H1 (cell line): Measurements from ENCODE around the gene GTSE1. TPM values are rescaled to one million over a fixed set of nuclear protein-coding genes. Genes with fewer than 3 reads are reported as not detected.

Source experiments
- TBP ChIP-seq: IDR thresholded peaks from 2 replicates; pipeline ENCODE4 v1.6.1; 2011; ENCODE audit warnings: low read depth, low read length, improper control_type of control experiment
- TCF12 ChIP-seq: IDR thresholded peaks from 2 replicates; pipeline ENCODE4 v1.6.1; 2011; ENCODE audit warnings: low read depth, mild to moderate bottlenecking, low read length
- YY1 ChIP-seq: IDR thresholded peaks from 2 replicates; pipeline ENCODE4 v1.6.1; 2011; ENCODE audit warnings: low read depth, mild to moderate bottlenecking, low read length
- polyA plus RNA-seq, 7 experiments: library from polyadenylated mRNA; depleted of rRNA in 3 of 7; stranded (reverse) in 5 of 7; unstranded in 2 of 7; fragments of >200 nt in 5 of 7; fragments of 200-250 nt in 2 of 7; gene quantifications; 1 replicate in 5 of 7; 2 replicates in 1 of 7; 4 replicates in 1 of 7; pipeline versions ENCODE4 v1.2.1 to v1.2.3, GENCODE V29; 2011 to 2013; ENCODE audit warnings: missing spikeins in 2 of 7, mixed read lengths in 2 of 7
- total RNA-seq: library from RNA; stranded (reverse); fragmentation: NEBNext Ultra II Directional; extraction: Animal tissue kit (Norgen Biotek cat#: 25700); gene quantifications from 2 replicates; pipeline ENCODE4 v1.2.1, GENCODE V29; 2021

GTSE1 gene
- total and polyA plus RNA-seq, 2 of the 8 experiments (the other 6 are each of a cell fraction or from before 2014, with no cell fraction given), result 17.5 to 38.6 TPM

DNA sequence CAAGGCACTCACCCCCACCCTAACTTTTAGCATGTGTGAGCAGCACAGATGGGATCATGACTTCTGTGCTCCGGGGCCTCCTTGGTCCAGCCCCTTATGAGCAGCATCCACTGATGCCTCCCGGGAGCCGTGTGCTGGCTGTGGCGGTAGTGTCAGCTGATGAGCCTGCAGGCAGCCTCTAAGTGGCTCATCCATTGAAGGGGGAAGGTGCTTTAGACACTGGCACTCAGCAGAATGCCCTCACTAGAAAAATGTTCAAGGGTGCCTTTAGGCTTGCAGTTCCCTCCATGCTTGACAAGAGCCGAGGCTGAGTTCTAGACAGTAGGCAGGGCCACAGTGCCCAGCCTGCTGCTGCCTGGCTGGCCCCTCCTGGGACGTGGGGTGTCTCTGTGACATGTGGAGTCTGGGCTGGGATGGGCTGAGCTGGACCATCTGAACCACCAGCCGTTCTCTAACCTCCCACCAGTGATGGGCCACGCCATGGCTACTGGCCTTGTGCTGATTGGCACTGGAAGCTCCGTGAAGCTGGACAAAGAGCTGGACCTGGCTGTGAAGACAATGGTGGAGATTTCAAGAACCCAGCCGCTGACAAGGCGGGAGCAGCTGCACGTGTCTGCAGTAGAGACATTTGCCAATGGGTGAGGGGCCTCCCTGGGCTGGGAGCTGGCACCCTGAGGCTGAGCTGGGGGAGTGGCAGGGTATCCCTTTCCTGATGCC, 23.1 kb upstream of the GTSE1 start (continued):
- TF ChIP-seq YY1 (no peak), TBP (no peak), TCF12 (no peak)
